Ureter (tissue), 1 donor: Measurements from ENCODE around the gene NEK5. TPM values are rescaled to one million over a fixed set of nuclear protein-coding genes. Genes with fewer than 3 reads are reported as not detected.
"Not testable (repeated sequence)": the region's sequence is repeated elsewhere in the genome, so short reads cannot be mapped to it uniquely, and the experiment has no call there.

ENCODE experiments used
- DNase-seq: peaks from one replicate; pipeline ENCODE4 v3.0.0-alpha.2; 2020; ENCODE audit warnings: low spot score
- total RNA-seq: library from RNA; stranded (reverse); gene quantifications from one replicate; pipeline ENCODE4 v1.2.4, GENCODE V29; 2023
- donor health status: DM: yes; HTN: yes; CAD: no.

Gene NEK5
- total RNA-seq, 1 donor from 2014 or later, result 0.23 TPM

GRCh38 chr13:52070929-52071523 is 57.8 kb downstream of the NEK5 start:
- no peak for DNase-seq

- no peak for DNase-seq
These were observed 61.6 kb downstream of the NEK5 start for GRCh38 chr13:52067237-52067636.

GRCh38 chr13:52061587-52061986 is 67.3 kb downstream of the NEK5 start:
- no peak for DNase-seq

- not testable (repeated sequence) for DNase-seq
These were observed 67.8 kb downstream of the NEK5 start for GRCh38 chr13:52061064-52061463.

GRCh38 chr13:52053460-52053859 is 75.4 kb downstream of the NEK5 start:
- no peak for DNase-seq

- DNase-seq, result no peak
These were observed 77.5 kb downstream of the NEK5 start for GRCh38 chr13:52051400-52051799.

- no peak for DNase-seq
These were observed 80.4 kb downstream of the NEK5 start for GRCh38 chr13:52048516-52048915.

GRCh38 chr13:52047463-52047862 is 81.4 kb downstream of the NEK5 start:
- DNase-seq, result no peak

- no peak for DNase-seq
These were observed 85.2 kb downstream of the NEK5 start for GRCh38 chr13:52043675-52044074.

- no peak for DNase-seq
These were observed 92.8 kb downstream of the NEK5 start for GRCh38 chr13:52036037-52036436.

GRCh38 chr13:52034616-52035226 is 94.2 kb downstream of the NEK5 start:
- DNase-seq, result no peak

- DNase-seq, result no peak
These were observed 95.8 kb downstream of the NEK5 start for GRCh38 chr13:52033039-52033438.

- not testable (repeated sequence) for DNase-seq
These were observed 98.5 kb downstream of the NEK5 start for GRCh38 chr13:52030401-52030800.

- no peak for DNase-seq
These were observed 99.3 kb downstream of the NEK5 start for GRCh38 chr13:52029569-52029968.

GRCh38 chr13:52027832-52028231 is 101.0 kb downstream of the NEK5 start:
- no peak for DNase-seq

- no peak for DNase-seq
These were observed 102.6 kb downstream of the NEK5 start for GRCh38 chr13:52026246-52026626.

- no peak for DNase-seq
These were observed 103.2 kb downstream of the NEK5 start for GRCh38 chr13:52025475-52026245.

- DNase-seq, result no peak
These were observed 104.4 kb downstream of the NEK5 start, which contains the start of gene UTP14C for GRCh38 chr13:52024481-52024880. UTP14C (plus strand) TSS chr13:52024691; CDS start chr13:52028805, 4,114 bp downstream.

- DNase-seq, result no peak
These were observed 106.5 kb downstream of the NEK5 start for GRCh38 chr13:52022356-52022755.

GRCh38 chr13:52020191-52020590 is 108.7 kb downstream of the NEK5 start:
- no peak for DNase-seq

- DNase-seq, result no peak
These were observed 112.6 kb downstream of the NEK5 start for GRCh38 chr13:52016296-52016695.

GRCh38 chr13:52012512-52012836 is 116.4 kb downstream of the NEK5 start:
- no peak for DNase-seq
